GM21381 (cell line): ENCODE results near the gene BTD.
"Not testable (repeated sequence)": the region's sequence is repeated elsewhere in the genome, so short reads cannot be mapped to it uniquely, and the experiment has no call there.

ENCODE experiments used
- ATAC-seq: cut with Tn5 transposase; IDR thresholded peaks from one replicate; pipeline ENCODE4 v1.9.1; 2021; ENCODE audit warnings: mild to moderate bottlenecking, moderate library complexity; ENCODE audit not compliant: unreplicated experiment

The BTD gene

DNA sequence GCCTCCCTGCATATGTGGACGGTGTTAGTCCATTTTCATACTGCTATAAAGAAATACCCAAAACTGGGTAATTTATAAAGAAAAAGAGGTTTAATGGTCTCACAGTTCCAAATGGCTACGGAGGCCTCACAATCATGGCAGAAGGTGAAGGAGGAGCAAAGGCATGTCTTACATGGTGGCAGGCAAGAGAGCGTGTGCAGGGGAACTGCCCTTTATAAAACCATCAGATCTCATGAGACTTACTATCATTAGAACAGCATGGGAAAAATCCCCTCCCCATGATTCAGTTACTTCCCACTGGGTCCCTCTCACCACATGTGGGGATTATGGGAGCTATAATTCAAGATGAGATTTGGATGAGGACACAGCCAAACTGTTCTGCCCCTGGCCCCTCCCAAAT, 1.3 kb downstream of the BTD start:
- not testable (repeated sequence) for ATAC-seq

- not testable (repeated sequence) for ATAC-seq
Observed at GRCh38 chr3:15604584-15604983, 3.0 kb downstream of the BTD start.

- ATAC-seq: no peak
Observed at GRCh38 chr3:15606434-15606891, 4.9 kb downstream of the BTD start.

DNA sequence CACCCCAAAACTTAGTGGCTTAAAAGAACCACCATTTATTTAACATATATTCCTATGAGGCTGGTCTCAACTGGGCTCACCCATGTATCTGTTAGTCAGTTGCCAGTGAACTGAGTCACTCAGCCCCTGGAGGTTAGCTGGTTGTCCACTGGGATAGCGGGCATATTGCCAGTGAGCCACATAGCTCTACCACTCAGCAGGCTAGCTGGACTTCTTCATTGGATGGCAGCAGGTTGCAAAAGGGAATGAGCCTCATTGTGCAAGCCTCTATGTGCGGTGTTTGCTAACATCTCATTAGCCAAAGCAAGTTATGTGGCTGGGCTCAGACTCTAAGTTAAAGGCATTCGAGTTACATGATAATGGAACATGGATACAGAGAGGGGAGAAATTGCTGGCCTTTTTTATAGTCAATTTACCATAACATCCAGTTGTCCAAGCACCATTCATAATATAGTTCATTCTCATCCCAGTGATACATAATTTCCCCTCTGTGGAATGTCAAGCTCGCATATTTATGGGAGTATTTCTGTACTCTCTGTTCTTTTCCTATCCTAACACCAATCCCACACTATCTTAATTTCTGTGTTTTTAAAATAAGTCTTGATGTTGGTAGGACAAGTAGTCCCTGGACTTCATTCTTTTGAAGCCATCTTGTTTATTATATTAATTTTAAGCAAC, 8.7 kb downstream of the BTD start:
- no peak for ATAC-seq

DNA sequence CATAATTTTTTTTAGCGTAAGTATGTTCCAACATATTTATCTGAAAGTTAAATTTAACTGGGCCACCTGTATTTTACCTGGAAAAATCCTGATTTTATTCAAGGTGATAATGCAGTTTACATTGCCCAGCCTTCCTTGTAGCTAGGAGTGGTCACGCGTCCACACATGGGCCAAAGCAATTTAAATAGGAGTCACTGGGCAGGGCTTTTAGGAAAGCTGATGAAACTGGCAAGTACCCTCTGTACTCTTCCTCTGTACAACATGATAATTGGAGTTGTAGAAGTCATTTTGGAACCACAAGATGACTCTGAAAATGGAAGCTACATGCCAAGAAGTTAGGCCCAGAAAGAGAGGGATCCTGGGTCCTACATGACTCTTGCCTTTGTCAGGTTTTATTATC, 9.5 kb downstream of the BTD start:
- no peak for ATAC-seq

GRCh38 chr3:15612001-15612400, 10.5 kb downstream of the BTD start:
- no peak for ATAC-seq

DNA sequence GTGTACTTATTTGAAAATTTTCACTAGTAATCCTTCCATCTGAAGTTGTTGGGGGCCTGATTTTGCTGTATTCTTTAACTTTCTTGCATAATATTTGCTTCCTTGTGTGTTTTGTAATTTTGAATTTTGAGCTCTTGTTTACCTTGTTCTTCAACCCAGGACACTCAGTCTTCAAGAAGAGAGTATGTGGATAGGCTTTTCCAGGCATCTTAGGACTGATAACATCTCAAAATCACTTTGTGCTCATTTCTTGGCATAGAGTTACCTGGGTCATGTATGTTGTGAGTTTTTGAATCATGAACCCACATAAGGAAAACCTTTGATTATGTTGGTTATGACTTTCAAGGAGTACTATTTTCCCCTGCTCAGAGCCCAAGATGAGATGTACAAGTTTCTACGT, 13.4 kb downstream of the BTD start:
- no peak for ATAC-seq

GRCh38 chr3:15616053-15616452, 14.5 kb downstream of the BTD start:
- no peak for ATAC-seq

GRCh38 chr3:15619659-15620464, 18.3 kb downstream of the BTD start:
- ATAC-seq: not testable (repeated sequence)

- no peak for ATAC-seq
Observed at GRCh38 chr3:15623535-15624440, 22.2 kb downstream of the BTD start.

GRCh38 chr3:15628967-15629366, 27.4 kb downstream of the BTD start:
- ATAC-seq: no peak

DNA sequence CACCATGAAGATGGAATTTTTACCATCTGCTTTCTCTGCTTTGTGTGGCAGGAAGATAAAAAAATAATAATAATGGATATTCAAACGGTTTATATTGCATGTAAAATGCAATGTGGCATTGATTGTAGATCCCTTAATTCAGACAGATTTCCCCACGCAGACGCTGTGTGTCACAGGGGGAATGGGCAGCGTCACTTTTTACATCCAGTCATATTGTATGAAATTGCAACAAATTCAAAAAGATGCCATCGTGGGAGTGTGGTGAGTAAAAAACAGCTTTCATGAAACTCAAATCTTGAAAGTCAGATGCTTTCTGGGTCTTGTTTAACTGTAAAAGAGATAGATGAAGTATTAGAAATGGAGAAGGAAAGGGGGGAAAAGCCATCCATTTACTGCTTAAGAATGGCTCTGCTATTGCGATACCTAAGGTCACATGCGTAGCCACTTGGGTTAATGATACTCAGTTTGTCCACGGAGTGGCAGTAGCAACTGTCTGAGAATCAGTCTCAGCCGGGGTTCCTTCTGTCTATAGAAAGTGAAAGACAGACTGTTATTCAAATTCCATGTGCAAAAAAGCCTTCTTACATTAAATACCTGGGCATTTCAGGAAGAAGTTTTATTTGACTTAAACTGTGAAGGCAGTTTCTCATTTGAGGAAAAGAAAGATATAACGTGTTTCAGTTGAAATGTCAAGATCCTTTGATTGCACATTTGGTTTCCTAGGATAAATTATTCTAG, 28.5 kb downstream of the BTD start:
- peak; percentile 88 for ATAC-seq

GRCh38 chr3:15630646-15631350, 29.3 kb downstream of the BTD start:
- peak; percentile 40 for ATAC-seq

GRCh38 chr3:15631426-15632211, 30.1 kb downstream of the BTD start:
- no peak for ATAC-seq

DNA sequence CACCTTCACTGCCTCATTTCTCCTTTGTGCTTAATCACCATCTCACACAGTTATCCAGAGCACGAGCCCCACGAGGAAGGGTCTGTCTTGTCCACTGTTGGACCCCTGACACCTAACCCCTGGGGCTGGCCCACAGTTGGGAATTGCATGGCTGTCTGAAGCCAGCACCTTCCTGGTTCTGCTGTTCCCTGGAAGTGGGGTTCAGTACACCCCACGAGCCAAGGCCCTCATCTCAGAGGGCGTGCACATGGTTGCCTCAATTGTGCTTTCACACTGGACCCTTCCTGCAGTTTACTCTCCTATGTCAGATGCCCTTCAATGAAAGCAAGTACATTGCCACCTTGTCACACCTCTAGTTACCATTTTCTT, 30.7 kb downstream of the BTD start:
- ATAC-seq: no peak

- ATAC-seq: no peak
Observed at GRCh38 chr3:15633159-15633558, 31.6 kb downstream of the BTD start.

GRCh38 chr3:15633766-15634598, 32.4 kb downstream of the BTD start:
- ATAC-seq: no peak

DNA sequence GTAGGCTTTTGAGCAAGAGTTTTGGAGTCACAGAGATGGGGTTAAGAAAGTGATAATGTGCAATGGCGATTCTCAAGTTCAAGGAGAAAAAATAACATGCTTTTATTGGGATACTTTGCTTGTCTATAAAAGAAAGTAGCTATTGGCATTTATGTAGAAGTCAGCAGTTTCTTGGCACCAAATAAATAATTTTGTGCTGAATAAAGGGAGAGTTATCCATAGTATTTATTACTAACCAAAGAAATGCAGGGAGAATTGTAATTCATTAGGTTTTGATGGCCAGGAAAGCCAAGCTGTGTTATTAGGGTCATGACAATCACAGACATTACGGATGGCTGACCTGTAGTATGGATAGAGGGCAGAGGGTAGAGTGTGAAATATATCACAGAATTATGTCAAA, 33.1 kb downstream of the BTD start:
- no peak for ATAC-seq
